Measurements from ENCODE around the gene GREM1. TPM values are rescaled to one million over a fixed set of nuclear protein-coding genes. Genes with fewer than 3 reads are reported as not detected.

Gene GREM1
- total and polyA plus RNA-seq, 7 donors = 2.5 to 33.2 (median 25.5) TPM

DNA sequence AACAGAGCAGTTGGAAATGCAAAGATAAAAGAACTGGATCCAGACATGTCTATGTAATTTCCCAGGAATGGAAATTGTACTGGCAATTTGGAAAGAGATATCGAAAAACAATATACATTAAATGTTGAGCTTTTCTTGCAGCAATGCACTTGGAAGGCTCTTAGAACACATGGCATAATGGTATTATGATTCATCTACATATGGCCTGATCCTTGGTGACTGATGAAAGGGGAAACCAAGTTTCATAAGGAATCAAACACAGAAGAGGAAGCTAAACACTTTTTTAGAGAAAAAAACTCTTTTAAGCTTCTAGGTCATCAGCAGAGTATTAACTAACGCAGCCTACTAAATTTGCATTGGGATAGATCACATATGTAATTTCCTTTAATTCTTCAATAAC, 12.4 kb upstream of the GREM1 start:
- H3K27me3 ChIP-seq = no peaks in the 10 kb centered on the region
- no peak overlapping the region for H3K27ac ChIP-seq
- intact Hi-C loops (cut with DNase I) = no loop called here
- TF ChIP-seq EP300 (IDR thresholded peaks at IDR 0.05) = no peak
- TF ChIP-seq POLR2AphosphoS5 (IDR thresholded peaks at IDR 0.05) = no peak
- no peak for TF ChIP-seq CTCF (IDR thresholded peaks at IDR 0.05)
- no peak for TF ChIP-seq POLR2A (IDR thresholded peaks at IDR 0.05)
- no peaks in the 10 kb centered on the region for H3K9me3 ChIP-seq
- H3K36me3 ChIP-seq = no peaks in the 10 kb centered on the region
- DNase-seq = no peak
- H3K4me3 ChIP-seq = no peak overlapping the region
- peaks cover 0 to 11% (median 2%) of the 10 kb centered on the region in 4 donors for H3K4me1 ChIP-seq
- WGBS, 2 donors = 84 to 92% methylated on average over 2 of the region's 2 CpGs

DNA sequence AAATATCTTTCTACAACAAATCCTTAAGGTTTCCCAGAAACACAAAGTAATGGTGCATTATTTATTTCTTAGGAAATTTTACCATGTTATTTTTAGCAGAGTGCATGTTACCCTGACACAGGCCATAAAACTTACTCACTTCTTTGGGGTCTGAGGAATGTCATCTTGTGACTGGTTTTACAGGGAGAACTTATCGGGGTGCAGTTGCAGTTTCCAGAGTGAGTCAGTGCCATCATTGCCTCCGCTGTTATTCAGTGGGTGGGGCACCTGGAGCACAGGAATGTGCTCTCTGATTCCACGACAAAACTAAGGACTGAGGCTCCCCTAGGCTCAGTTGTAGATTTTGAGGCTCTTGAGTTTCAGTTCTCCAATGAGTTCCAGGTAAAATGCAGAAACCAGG, 11.1 kb upstream of the GREM1 start:
- H3K4me1 ChIP-seq = peaks cover 0 to 11% (median 2%) of the 10 kb centered on the region in 4 donors
- H3K36me3 ChIP-seq = no peaks in the 10 kb centered on the region
- no peaks in the 10 kb centered on the region for H3K9me3 ChIP-seq
- no peak overlapping the region for H3K4me3 ChIP-seq
- 54 to 72% methylated on average over 3 of the region's 3 CpGs for WGBS, 2 donors
- DNase-seq = no peak
- intact Hi-C loops (cut with DNase I) = no loop called here
- no peaks in the 10 kb centered on the region for H3K27me3 ChIP-seq
- no peak overlapping the region for H3K27ac ChIP-seq
- TF ChIP-seq CTCF (IDR thresholded peaks at IDR 0.05) = no peak
- TF ChIP-seq POLR2AphosphoS5 (IDR thresholded peaks at IDR 0.05) = no peak
- no peak for TF ChIP-seq EP300 (IDR thresholded peaks at IDR 0.05)
- no peak for TF ChIP-seq POLR2A (IDR thresholded peaks at IDR 0.05)

- DNase-seq = no peak
- intact Hi-C loops (cut with DNase I) = no loop called here
Observed at GRCh38 chr15:32707436-32707835, 10.4 kb upstream of the GREM1 start.

DNA sequence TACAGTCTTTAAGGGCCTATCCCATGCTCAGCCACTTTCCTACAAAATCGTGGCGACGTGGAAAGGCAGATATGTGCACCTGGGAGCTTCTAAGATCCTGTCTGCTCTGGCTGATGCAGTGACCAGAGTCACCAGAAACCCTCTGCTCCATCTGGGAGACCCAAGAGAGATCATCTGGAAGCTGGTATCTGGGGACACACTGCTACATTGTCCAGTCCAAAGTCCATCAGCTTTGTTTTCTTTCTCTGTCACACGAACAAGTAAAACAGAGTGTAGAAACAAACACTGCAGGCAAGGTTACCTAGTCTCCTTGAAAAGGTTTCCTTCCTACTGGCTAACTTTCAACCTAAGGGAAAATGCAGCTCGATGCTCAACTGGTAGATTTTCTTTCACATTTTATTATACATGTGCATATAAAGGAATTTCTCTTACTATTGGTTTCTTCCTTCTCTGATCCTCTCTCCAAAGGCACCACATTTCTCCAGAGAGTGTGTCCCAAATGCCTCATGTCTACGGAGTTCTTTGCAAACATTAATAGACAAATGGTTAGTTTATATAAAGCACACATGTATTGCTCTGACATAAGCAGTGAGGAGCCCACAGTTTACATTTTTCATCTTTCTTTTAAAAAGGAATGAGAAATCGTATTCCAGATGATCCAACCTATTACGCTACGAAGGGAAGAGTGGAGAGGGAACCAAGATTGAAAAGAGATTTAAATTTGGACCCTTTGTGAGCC, 8.3 kb upstream of the GREM1 start:
- WGBS, 2 donors = 67 to 76% methylated on average over 9 of the region's 9 CpGs
- Histone ChIP-seq H3K36me3 (no peaks in the 10 kb centered on the region), H3K27me3 (no peaks in the 10 kb centered on the region), H3K4me3 (no peak overlapping the region), H3K27ac (no peak overlapping the region), H3K9me3 (no peaks in the 10 kb centered on the region), H3K4me1 (peaks cover 0 to 11% (median 2%) of the 10 kb centered on the region in 4 donors)
- intact Hi-C loops (cut with DNase I) = no loop called here
- DNase-seq = no peak
- TF ChIP-seq POLR2A (IDR thresholded peaks at IDR 0.05) = no peak
- TF ChIP-seq EP300 (IDR thresholded peaks at IDR 0.05) = no peak
- TF ChIP-seq POLR2AphosphoS5 (IDR thresholded peaks at IDR 0.05) = no peak
- TF ChIP-seq CTCF (IDR thresholded peaks at IDR 0.05) = no peak

More at GRCh38 chr15:32707436-32707835, 10.4 kb upstream of the GREM1 start:
- Histone ChIP-seq H3K27me3 (no peaks in the 10 kb centered on the region), H3K36me3 (no peaks in the 10 kb centered on the region), H3K4me1 (peaks cover 0 to 11% (median 2%) of the 10 kb centered on the region in 4 donors), H3K27ac (no peak overlapping the region), H3K4me3 (no peak overlapping the region), H3K9me3 (no peaks in the 10 kb centered on the region)
- TF ChIP-seq POLR2AphosphoS5 (IDR thresholded peaks at IDR 0.05) (no peak), EP300 (IDR thresholded peaks at IDR 0.05) (no peak), POLR2A (IDR thresholded peaks at IDR 0.05) (no peak), CTCF (IDR thresholded peaks at IDR 0.05) (no peak)
- WGBS, 2 donors = 73 to 74% methylated on average over 6 of the region's 6 CpGs
